GM12872 (cell line): ENCODE data around the gene PSMD14.

Experiments
- CTCF ChIP-seq: IDR thresholded peaks from 3 replicates; pipeline ENCODE4 v1.5.1; 2011; ENCODE audit warnings: low read depth, mild to moderate bottlenecking, low read length, moderate library complexity; ENCODE audit not compliant: insufficient read depth

The PSMD14 gene

GRCh38 chr2:161332371-161332967 lies 24.2 kb downstream of the PSMD14 start:
- no peak for TF ChIP-seq CTCF

GRCh38 chr2:161335626-161336025 lies 27.4 kb downstream of the PSMD14 start:
- no peak for TF ChIP-seq CTCF

GRCh38 chr2:161337247-161337646 lies 29.0 kb downstream of the PSMD14 start:
- no peak for TF ChIP-seq CTCF

GRCh38 chr2:161343235-161343634 lies 35.0 kb downstream of the PSMD14 start:
- no peak for TF ChIP-seq CTCF

GRCh38 chr2:161344692-161345091 lies 36.5 kb downstream of the PSMD14 start:
- no peak for TF ChIP-seq CTCF

GRCh38 chr2:161351678-161352077 lies 43.5 kb downstream of the PSMD14 start:
- no peak for TF ChIP-seq CTCF

GRCh38 chr2:161352719-161353118 lies 44.5 kb downstream of the PSMD14 start:
- TF ChIP-seq CTCF, result no peak

GRCh38 chr2:161353543-161353942 lies 45.3 kb downstream of the PSMD14 start:
- no peak for TF ChIP-seq CTCF
